Kidney epithelial cell (primary cell): ENCODE measurements around the gene HDGFL3. TPM values are rescaled to one million over a fixed set of nuclear protein-coding genes. Genes with fewer than 3 reads are reported as not detected.

ENCODE experiments used
- DNase-seq: peaks from one replicate; pipeline ENCODE4 v3.0.0-alpha.2; 2010; ENCODE audit warnings: low read depth
- H3K27me3 ChIP-seq: 2 replicates; pipeline ENCODE4 v1.6.0; 2011; ENCODE audit warnings: low read length; ENCODE audit not compliant: control insufficient read depth, insufficient read depth
- H3K36me3 ChIP-seq: 2 replicates; pipeline ENCODE4 v1.5.1; 2011; ENCODE audit warnings: low read length; ENCODE audit not compliant: control insufficient read depth, insufficient read depth
- H3K4me3 ChIP-seq: 2 replicates; pipeline ENCODE4 v1.5.1; 2011; ENCODE audit warnings: low read depth, mild to moderate bottlenecking, control low read depth, low read length
- total RNA-seq: library from RNA; depleted of rRNA; stranded (reverse); fragments of >200 nt; gene quantifications from 2 replicates; pipeline ENCODE4 v1.2.3, GENCODE V29; 2015
- TF ChIP-seq, protein P1 (sequence below): IDR thresholded peaks from 2 replicates; pipeline ENCODE4 v1.5.1; 2011; ENCODE audit warnings: mild to moderate bottlenecking, moderate library complexity, low read length, control low read depth, inconsistent platforms; ENCODE audit not compliant: insufficient read depth, poor library complexity, severe bottlenecking

HDGFL3 gene
- total RNA-seq, 1 donor from 2014 or later = 77.3 TPM

DNA sequence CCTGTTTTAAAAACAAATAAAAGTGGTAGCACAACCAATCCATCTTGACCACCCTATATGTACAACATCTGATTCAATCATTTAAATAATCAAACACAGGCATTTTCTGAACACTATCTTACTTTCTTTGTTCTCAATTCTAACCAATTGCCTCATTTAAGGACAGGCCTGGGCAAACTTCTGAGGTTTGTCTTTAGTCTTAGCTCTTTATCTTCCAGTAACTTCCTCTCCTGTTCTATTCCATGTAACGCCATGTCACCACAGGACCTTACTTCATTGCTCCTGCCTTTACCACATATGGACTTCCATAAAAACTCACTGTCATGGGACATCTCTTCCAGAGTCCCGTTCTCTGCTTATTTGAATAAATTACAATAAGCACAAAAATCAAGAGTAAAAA, 14.9 kb downstream of the HDGFL3 start:
- H3K36me3 ChIP-seq = no peaks in the 10 kb centered on the region
- TF ChIP-seq, protein P1, sequence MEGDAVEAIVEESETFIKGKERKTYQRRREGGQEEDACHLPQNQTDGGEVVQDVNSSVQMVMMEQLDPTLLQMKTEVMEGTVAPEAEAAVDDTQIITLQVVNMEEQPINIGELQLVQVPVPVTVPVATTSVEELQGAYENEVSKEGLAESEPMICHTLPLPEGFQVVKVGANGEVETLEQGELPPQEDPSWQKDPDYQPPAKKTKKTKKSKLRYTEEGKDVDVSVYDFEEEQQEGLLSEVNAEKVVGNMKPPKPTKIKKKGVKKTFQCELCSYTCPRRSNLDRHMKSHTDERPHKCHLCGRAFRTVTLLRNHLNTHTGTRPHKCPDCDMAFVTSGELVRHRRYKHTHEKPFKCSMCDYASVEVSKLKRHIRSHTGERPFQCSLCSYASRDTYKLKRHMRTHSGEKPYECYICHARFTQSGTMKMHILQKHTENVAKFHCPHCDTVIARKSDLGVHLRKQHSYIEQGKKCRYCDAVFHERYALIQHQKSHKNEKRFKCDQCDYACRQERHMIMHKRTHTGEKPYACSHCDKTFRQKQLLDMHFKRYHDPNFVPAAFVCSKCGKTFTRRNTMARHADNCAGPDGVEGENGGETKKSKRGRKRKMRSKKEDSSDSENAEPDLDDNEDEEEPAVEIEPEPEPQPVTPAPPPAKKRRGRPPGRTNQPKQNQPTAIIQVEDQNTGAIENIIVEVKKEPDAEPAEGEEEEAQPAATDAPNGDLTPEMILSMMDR = no peak
- no peaks in the 10 kb centered on the region for H3K27me3 ChIP-seq
- no peak for DNase-seq
- no peak overlapping the region for H3K4me3 ChIP-seq

DNA sequence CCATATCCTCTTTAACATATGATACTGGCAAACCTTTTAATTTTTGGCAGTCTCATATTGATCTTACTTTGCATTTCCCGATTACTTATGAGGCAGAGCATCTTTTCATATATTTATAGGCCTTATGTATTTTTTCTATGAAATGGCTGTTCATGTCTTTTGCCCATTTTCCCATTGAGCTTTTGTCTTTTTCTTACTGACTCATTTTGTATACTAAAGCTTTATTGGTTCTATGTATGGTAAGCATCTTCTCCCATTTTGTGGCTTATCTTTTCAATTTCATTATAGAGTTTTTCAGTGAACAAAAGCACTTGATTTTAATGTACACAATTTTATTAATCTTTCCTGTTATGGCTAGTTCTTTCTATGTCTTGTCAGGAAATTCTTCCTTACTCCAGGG, 17.2 kb downstream of the HDGFL3 start:
- Histone ChIP-seq H3K27me3 (no peaks in the 10 kb centered on the region), H3K4me3 (no peak overlapping the region), H3K36me3 (no peaks in the 10 kb centered on the region)
- no peak for DNase-seq
- TF ChIP-seq, protein P1 = no peak

DNA sequence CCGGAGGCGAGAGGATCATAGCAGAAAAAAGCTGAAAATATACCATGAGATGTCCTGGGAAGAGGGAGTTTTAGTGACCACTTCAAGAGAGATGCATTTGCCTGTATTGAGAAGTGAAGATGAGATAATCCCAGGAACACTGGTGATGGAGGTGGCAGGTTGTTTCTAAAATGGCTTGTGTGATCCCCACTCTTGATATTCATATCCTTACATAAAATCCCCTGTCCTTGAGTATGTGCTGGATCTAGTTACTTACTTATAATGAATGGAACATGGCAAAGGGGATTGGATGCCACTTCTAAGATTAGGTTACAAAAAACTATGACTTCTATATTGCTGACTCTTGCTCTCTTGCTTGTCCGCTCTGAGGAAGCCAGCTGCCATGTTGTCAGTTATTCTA, 22.1 kb downstream of the HDGFL3 start:
- Histone ChIP-seq H3K36me3 (no peaks in the 10 kb centered on the region), H3K4me3 (no peak overlapping the region), H3K27me3 (no peaks in the 10 kb centered on the region)
- DNase-seq = no peak
- TF ChIP-seq, protein P1 = no peak

DNA sequence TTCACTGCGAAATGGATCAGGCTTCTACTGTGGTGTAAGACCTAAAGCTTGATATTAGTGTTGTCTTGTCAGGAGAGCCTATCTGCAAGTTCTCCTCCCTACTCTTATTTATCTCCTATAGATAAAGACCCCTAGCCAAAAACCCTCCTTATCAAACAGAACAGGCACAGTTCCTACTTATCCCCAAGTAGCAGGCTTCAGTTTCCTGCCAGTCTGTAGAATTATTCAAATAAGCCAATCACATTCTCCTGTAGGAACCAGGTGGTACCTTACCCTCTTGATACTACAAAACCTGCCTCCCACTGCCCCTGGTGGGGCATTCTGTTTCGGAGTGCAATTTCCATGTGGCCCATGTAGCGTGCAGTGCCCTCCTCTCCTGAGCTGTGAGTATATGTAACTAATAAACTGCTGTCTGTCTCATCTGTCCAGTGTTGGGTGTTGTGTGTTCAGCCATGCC, 28.7 kb downstream of the HDGFL3 start:
- no peaks in the 10 kb centered on the region for H3K36me3 ChIP-seq
- no peaks in the 10 kb centered on the region for H3K27me3 ChIP-seq
- H3K4me3 ChIP-seq = no peak overlapping the region
- TF ChIP-seq, protein P1 = no peak
- DNase-seq = no peak

DNA sequence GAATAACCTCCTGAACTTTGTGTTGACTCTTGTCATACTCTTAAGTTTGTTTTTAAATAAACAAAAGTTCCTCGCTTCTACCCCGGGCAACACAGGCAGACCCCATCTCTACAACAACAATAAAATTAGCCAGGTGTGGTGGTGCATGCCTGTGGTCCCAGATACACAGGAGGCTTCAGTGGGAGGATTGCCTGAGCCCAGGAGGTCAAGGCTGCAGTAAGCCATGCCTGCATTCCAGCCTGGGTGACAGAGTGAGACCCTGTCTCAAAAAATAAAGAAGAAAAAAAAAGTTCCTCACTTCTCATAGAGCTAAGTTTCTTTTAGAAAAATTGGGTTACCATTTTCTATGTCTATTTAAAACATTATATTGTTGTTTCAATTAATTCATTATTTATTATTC, 29.2 kb downstream of the HDGFL3 start:
- TF ChIP-seq, protein P1 = no peak
- DNase-seq = no peak
- Histone ChIP-seq H3K4me3 (no peak overlapping the region), H3K36me3 (no peaks in the 10 kb centered on the region), H3K27me3 (no peaks in the 10 kb centered on the region)

DNA sequence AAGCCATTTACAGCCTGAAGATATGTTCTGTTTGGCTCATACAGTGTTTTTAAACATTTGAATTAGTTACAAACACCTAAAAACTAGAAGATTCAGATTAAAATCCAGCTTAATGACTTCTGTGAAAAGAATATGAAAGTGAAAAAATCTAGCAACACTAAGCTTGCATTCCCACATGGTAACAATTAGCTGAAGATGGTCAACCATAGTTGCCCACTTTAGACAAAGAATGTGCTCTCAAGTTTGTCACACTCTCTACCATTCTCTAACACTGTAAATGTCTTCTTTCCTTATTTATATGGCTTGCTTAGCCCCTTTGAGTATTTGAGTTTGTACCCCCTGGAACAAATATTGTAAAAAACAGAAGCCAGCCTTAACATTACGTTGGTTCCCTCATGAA, 32.7 kb downstream of the HDGFL3 start:
- DNase-seq = no peak
- Histone ChIP-seq H3K36me3 (no peaks in the 10 kb centered on the region), H3K4me3 (no peak overlapping the region), H3K27me3 (no peaks in the 10 kb centered on the region)
- TF ChIP-seq, protein P1 = no peak
